ENCODE results near the gene KIF26A. TPM values are rescaled to one million over a fixed set of nuclear protein-coding genes. Genes with fewer than 3 reads are reported as not detected.
A peak's percentile ranks its signal among the peaks of the same experiment; 100 is the strongest.

KIF26A gene
- polyA plus RNA-seq, 6 donors from 2014 or later = not detected

DNA sequence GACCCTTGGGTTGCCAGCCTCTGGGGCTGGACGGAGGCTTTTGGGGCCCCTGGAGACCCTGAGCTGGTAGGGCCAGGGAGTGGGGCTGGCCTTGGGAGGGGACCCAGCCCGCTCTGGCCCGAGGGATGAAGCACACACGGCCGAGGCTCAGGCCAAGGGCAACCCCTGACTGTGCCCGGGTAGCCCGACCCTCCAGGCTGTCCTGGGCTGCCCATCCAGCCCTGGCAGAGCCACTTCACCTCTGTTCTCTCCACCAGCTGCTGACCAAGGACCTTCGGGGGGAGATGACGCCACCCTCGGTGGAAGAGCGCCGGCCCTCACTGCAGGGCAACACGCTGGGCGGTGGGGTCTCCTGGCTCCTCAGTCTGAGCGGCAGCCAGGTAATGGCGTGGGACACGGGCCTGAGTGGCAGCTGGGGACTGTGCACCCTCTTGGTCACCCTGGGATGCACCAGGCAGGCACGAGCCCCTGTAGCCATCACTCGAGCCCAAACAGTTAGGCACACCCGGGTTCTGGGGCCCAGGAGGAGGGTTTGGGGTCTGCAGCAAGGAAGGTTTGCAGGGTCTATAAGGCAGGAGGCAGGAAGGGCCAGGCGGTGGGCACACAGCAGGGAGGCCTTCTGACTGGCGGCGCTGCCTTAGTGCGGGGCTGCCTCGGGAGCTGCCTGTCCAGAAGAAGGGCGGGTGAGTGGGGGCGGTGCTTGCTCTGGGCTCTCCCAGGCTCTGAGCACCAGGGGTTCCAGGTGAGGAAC lies 33.1 kb upstream of the KIF26A start:
- ATAC-seq (ENCODE audit: low read depth in 2 of 2) (no peak), DNase-seq (no peak)
- H3K27me3 Mint-ChIP-seq = peaks cover 0 to 7% (median 0%) of the 10 kb centered on the region in 3 donors
- no peak overlapping the region for H3K4me3 Mint-ChIP-seq
- H3K27ac Mint-ChIP-seq = no peak overlapping the region
- no peaks in the 10 kb centered on the region for H3K9me3 Mint-ChIP-seq
- no peaks in the 10 kb centered on the region for H3K4me1 Mint-ChIP-seq
- no peaks in the 10 kb centered on the region for H3K36me3 Mint-ChIP-seq

DNA sequence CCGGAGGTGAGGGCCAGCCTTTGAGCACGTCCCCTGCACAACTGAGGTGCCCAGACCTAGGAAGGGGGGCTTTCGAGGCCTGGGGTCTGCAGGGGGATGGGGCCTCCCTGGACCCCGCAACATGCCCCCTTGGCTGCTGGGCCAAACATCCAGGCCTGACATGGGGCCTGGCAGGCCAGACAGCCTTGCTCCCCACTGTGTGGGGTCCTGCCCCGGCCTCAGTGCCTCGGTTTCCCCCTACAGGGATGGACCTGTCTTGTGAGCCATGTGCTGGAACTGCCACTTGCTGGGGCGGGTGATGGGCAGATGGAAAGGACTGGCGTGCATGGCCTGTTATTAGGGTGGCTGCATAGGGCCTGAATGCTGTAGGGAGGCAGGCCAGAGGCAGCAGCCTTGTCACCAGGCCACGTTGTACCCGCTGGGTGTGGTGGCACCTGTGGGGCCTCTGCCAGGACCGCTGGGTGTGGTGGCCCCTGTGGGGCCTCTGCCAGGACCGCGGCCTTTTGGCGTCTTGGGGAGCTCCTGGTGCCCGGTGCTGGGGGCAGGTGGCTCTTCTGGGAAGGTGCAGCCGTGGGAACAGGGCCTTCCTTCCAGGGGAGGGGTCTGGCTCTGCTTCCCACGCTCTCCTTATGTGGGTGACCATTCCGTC lies 32.4 kb upstream of the KIF26A start:
- no peaks in the 10 kb centered on the region for H3K4me1 Mint-ChIP-seq
- ATAC-seq (ENCODE audit: low read depth in 2 of 2) (no peak), DNase-seq (no peak)
- no peak overlapping the region for H3K4me3 Mint-ChIP-seq
- no peak overlapping the region for H3K27ac Mint-ChIP-seq
- H3K9me3 Mint-ChIP-seq = no peaks in the 10 kb centered on the region
- H3K27me3 Mint-ChIP-seq = peaks cover 0 to 7% (median 0%) of the 10 kb centered on the region in 3 donors
- H3K36me3 Mint-ChIP-seq = no peaks in the 10 kb centered on the region

DNA sequence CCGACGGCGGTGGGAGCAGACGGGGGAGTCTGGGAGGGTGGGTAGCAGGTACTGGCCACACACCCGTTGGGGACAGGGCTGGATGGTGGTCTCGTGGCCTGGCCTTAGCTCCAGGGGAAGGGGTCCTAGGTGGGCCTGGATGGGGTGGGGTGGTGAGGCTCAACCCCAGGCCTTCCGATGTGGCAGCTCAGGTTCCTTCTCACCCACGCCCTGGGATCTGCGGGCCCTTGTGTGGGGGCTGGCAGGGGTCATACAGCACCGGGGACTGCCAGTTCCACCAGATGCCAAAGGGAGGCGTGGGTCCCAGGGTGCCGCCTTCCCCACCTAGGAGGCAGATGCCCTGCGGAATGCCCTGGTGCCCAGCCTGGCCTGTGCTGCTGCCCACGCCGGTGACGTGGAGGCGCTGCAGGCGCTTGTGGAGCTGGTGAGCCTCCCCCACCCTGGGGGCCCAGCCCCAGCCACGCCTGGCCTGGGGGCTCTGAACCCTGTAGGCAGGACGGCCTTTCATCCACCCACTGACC lies 31.9 kb upstream of the KIF26A start:
- ATAC-seq (ENCODE audit: low read depth in 2 of 2) (no peak), DNase-seq (no peak)
- Mint-ChIP-seq H3K4me1 (no peaks in the 10 kb centered on the region), H3K36me3 (no peaks in the 10 kb centered on the region), H3K4me3 (no peak overlapping the region), H3K9me3 (no peaks in the 10 kb centered on the region), H3K27ac (no peak overlapping the region), H3K27me3 (peaks cover 0 to 7% (median 0%) of the 10 kb centered on the region in 3 donors)

DNA sequence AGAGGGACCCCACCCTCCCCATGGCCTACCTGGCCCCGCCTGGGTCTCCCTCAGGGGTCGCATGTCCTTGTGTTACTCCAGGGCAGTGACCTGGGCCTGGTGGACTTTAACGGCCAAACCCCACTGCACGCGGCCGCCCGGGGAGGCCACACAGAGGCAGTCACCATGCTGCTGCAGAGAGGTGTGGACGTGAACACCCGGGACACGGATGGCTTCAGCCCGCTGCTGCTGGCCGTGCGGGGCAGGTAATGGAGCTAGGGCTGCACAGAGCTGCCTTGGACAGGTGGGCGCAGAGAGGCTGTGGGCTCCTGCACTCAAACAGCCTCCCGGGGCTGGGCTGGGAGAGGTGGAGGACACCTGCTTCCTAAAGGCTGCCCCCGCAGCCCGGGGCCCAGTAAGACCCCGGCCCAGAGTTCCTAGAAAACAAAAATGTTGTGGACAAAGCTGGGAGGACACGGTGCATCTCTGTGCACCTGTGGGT lies 31.2 kb upstream of the KIF26A start:
- no peak for ATAC-seq (ENCODE audit: low read depth in 2 of 2)
- no peaks in the 10 kb centered on the region for H3K9me3 Mint-ChIP-seq
- H3K27me3 Mint-ChIP-seq = peaks cover 0 to 7% (median 0%) of the 10 kb centered on the region in 3 donors
- DNase-seq = no peak
- no peaks in the 10 kb centered on the region for H3K36me3 Mint-ChIP-seq
- no peak overlapping the region for H3K4me3 Mint-ChIP-seq
- H3K4me1 Mint-ChIP-seq = no peaks in the 10 kb centered on the region
- no peak overlapping the region for H3K27ac Mint-ChIP-seq

DNA sequence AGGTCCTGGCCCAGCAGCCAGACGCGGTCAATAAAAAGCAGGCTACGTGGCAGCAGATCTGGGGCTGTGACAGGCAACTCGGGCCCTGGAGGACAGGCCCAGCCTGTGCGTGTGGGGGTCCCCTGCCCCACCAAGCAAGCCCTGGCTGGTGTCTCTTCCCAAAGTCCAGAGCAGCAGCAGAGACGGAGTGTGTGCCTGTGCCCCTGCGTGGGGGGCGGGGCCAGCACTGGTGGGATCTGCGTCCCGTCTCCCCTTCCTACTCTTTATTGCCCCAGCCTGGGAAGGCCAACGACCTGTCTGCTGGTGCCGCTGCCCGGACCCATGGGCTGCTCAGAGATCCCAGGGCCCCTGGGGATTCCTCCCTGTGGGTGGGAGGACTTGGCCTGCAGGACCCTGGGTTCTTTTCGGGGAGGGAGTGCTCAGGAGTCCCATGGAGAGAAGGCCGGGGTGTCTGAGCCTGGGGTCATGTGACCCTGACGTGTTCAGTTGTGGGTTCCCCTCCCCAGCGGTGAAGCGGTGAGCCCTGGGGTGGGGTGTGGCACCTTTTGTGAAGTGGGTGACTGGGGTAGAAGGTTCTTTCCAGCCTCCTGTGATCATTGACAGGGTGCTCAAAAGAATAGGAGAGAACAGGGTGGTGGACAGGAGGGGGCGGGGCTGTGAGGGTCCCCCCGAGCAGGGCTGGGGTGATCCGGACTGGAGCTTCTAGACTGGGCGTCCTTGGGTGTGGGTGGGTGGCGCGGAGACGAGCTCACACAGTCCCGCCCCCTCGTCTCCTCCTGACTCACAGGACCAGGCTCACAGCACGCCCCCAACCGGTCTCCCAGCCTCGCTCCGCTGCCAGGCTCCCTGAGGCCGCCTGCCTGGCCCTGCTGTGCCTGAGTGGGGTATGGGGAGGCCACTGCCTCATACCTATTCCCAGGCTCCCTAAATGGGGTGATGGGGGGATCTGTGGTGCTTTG lies 30.5 kb upstream of the KIF26A start:
- no peaks in the 10 kb centered on the region for H3K36me3 Mint-ChIP-seq
- H3K4me1 Mint-ChIP-seq = no peaks in the 10 kb centered on the region
- no peak overlapping the region for H3K27ac Mint-ChIP-seq
- peaks cover 0 to 7% (median 0%) of the 10 kb centered on the region in 3 donors for H3K27me3 Mint-ChIP-seq
- no peak for ATAC-seq (ENCODE audit: low read depth in 2 of 2)
- H3K4me3 Mint-ChIP-seq = no peak overlapping the region
- no peaks in the 10 kb centered on the region for H3K9me3 Mint-ChIP-seq
- DNase-seq = no peak

DNA sequence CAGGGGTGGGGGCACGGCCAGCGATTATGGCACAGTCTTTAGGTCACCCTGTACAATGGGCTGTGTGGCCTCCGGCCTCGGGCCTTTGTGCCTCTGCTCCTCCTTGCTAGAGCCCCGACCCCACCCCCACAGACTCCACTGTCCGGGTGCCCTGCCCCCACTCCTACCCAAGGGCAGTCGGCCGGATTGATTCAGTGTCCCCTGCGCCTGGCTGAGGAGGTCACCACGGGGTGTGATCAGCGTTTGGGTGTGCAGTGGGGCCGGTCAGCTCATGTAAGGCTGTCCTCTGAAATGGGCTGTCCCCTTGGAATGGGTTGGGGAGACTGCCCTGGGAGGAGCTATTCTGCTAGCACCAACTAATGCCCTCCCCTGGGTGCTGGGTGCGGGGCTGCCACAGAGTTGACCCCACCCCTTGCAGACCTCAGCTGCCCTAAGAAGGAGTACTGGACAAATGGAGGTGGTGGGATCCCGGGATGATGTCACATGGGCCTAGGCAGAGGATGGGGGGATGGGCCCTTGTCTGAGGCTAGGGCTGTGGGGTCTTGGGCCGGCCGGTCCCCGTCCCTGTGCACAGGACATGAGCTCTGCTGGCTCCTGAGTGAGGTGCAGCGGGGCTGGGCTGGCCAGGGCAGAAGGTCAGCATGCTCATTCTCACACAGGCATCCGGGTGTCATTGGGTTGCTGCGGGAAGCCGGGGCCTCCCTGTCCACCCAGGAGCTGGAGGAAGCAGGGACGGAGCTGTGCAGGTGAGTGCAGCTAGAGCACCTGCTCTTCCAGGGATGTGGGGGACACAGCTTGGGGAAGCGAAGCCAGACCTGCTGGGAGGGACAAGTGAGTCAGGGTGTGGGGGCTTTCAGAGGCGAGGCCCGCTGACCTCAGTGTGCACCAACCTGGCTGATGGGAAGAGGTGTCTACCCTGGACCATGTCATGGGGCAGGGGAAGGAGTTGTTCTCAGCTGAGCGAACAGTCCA lies 29.5 kb upstream of the KIF26A start:
- Mint-ChIP-seq H3K36me3 (no peaks in the 10 kb centered on the region), H3K4me3 (no peak overlapping the region), H3K9me3 (no peaks in the 10 kb centered on the region), H3K27ac (peak overlapping the region in 2 of 6 donors; percentile 63 to 82), H3K27me3 (peaks cover 0 to 7% (median 0%) of the 10 kb centered on the region in 3 donors), H3K4me1 (no peaks in the 10 kb centered on the region)
- DNase-seq = no peak
- ATAC-seq (ENCODE audit: low read depth in 2 of 2) = no peak

DNA sequence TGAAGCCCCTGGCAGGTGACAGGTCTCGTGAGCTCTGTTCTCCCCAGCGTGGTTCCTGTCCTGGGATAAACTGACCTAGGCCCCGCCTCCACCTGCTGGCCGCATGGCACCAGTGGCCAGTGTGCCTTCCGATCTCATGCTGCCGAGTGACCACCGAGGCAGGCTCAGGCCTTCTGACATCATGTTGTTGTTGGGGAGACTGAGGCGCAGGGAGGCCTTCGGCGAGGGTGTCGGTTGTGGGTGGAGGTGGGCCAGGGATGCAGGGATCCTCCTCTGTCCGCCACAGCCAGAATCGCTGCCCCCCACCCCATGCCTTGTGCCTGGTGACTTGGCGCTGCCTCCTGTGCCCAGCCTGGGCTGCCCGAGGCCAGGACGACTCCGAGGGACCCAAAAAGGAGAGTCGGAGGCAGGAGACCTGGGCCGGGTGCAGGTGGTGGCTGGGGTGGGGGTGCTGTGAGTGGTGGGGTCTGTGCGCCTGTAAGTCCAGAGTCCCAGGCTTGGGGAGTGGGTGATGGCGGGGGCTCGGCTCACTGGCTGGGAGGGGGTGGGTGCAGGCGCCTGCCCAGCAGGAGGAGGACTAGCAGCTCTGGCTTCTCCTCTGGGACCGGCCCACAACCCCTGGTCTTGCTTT lies 28.5 kb upstream of the KIF26A start:
- no peaks in the 10 kb centered on the region for H3K9me3 Mint-ChIP-seq
- no peak overlapping the region for H3K27ac Mint-ChIP-seq
- no peak overlapping the region for H3K4me3 Mint-ChIP-seq
- H3K36me3 Mint-ChIP-seq = no peaks in the 10 kb centered on the region
- H3K4me1 Mint-ChIP-seq = no peaks in the 10 kb centered on the region
- ATAC-seq (ENCODE audit: low read depth in 2 of 2) = no peak
- peaks cover 0 to 16% (median 2%) of the 10 kb centered on the region in 3 donors for H3K27me3 Mint-ChIP-seq
- no peak for DNase-seq

DNA sequence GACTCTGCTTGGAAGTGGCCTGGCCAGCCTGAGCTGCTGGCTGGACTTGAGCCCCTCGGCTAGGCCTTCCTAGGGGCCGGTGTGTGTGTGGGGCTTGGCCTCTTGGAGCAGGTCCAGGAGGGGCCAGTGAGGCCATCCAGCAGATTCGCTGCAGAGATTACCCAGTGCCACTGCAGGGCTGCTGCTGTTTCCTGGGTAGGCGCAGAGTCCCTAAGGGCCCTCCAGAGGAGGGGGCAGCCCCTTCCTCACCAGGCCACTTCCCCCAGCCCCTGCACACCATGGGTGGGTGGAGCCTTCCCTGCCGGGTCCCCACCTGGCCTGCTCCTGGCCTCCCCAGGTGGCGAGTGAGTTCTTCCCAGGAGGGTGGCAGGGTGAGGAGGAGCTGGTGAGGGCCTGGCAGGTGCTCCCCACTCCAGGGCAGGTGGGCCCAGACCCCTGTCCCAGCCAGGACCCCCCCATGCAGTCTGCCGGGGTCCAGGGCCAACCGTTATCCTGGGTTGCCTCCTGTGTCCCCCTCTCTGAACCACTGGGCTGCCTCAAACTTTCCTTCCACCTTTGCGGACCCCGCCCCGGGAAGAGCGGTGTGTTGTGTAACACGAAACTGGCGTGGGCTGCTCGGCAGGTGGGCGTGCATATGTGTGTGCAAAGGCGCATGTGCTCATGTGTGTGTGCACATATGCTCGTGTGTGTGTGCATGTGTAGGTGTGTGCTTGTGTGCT lies 27.7 kb upstream of the KIF26A start:
- Mint-ChIP-seq H3K36me3 (no peaks in the 10 kb centered on the region), H3K9me3 (no peaks in the 10 kb centered on the region), H3K27me3 (peaks cover 4 to 24% (median 10%) of the 10 kb centered on the region in 3 donors), H3K4me3 (no peak overlapping the region), H3K4me1 (no peaks in the 10 kb centered on the region), H3K27ac (no peak overlapping the region)
- ATAC-seq (ENCODE audit: low read depth in 2 of 2) = no peak
- DNase-seq = no peak

DNA sequence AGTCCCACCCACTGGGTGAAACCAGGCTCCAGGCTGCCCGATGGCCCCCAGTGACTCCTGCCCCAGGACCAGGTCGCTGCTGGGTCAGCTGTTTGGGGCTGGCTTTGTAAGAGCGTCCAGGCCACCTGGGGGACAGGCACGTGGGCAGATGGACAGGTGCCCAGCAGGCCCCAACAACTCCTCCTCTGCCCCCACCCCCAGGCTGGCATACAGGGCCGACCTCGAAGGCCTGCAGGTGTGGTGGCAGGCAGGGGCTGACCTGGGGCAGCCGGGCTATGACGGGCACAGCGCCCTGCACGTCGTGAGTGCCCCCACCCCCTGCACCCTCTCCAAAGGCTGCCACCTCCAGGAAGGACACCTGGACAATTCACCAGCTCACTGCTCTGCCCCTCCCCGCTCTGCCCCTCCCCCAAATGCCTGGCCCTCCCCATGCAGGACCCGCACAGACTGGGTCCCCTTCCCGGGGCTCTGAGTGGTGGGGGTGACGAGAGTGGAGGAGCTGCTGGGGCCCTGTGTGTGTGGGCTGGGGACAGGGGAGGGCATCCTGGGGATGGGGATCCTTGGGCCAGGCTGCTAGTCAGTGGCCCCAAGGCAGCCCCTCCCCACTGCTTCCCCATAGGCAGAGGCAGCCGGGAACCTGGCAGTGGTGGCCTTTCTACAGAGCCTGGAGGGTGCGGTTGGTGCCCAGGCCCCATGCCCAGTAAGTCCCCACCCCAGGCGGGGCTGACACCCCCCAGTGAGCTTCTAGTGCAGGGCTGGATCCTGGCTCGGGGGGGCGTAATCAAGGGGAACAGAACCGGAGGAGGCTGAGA lies 26.9 kb upstream of the KIF26A start:
- no peak for DNase-seq

DNA sequence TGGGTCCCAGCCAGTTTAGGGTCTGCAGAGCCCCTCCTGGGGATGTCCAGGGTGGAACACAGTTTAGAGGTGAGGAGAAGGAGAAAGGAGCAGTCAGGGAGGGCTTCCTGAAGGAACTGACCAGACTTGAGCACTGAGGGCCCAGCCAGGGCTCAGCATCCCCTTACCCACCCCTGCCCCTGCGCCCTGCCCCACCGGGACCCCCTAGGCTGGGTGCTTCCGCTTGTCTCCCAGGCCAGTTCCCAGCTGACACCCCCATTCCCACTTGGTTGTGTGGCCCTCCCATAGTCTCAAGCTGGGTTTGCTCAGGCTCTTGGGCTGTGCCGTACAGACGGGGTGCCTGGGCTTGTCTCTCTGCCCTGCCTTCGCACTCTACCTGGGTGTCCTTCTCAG lies 26.3 kb upstream of the KIF26A start:
- Mint-ChIP-seq H3K27ac (no peak overlapping the region), H3K4me1 (peaks cover 0 to 7% (median 0%) of the 10 kb centered on the region in 3 donors), H3K9me3 (no peaks in the 10 kb centered on the region), H3K27me3 (peaks cover 4 to 31% (median 16%) of the 10 kb centered on the region in 3 donors), H3K36me3 (no peaks in the 10 kb centered on the region), H3K4me3 (no peak overlapping the region)
- DNase-seq (no peak), ATAC-seq (ENCODE audit: low read depth in 2 of 2) (no peak)

More for the DNA sequence above, 26.9 kb upstream of the KIF26A start:
- ATAC-seq (ENCODE audit: low read depth in 2 of 2) = no peak
- no peaks in the 10 kb centered on the region for H3K9me3 Mint-ChIP-seq
- peaks cover 0 to 7% (median 0%) of the 10 kb centered on the region in 3 donors for H3K4me1 Mint-ChIP-seq
- no peaks in the 10 kb centered on the region for H3K36me3 Mint-ChIP-seq
- H3K27ac Mint-ChIP-seq = no peak overlapping the region
- peaks cover 4 to 31% (median 16%) of the 10 kb centered on the region in 3 donors for H3K27me3 Mint-ChIP-seq
- no peak overlapping the region for H3K4me3 Mint-ChIP-seq
